Loucy (cell line): ENCODE data around the gene DRC7.
A peak's percentile ranks its signal among the peaks of the same experiment; 100 is the strongest.

ENCODE experiments used
- H2AFZ ChIP-seq: fragments of 200-600 bp; sonication (generic); 2 replicates; pipeline ENCODE4 v1.6.0; 2016; ENCODE audit warnings: antibody characterized with exemption, mild to moderate bottlenecking, low read length, moderate library complexity
- H3F3A ChIP-seq: fragments of 200-600 bp; 2 replicates; pipeline ENCODE4 v1.6.0; 2016; ENCODE audit warnings: antibody characterized with exemption, low read depth, mild to moderate bottlenecking
- H3K27me3 ChIP-seq: fragments of 200-600 bp; sonication (generic); 2 replicates; pipeline ENCODE4 v1.6.1; 2014; ENCODE audit warnings: low read length, mild to moderate bottlenecking; ENCODE audit not compliant: insufficient read depth, poor library complexity, severe bottlenecking
- H3K36me3 ChIP-seq: fragments of 200-600 bp; sonication (generic); 2 replicates; pipeline ENCODE4 v1.6.1; 2016; ENCODE audit warnings: low read length; ENCODE audit not compliant: insufficient read depth
- H3K4me1 ChIP-seq: fragments of 200-600 bp; sonication (generic); 2 replicates; pipeline ENCODE4 v1.5.1; 2014; ENCODE audit warnings: low read length, mild to moderate bottlenecking; ENCODE audit not compliant: insufficient read depth, poor library complexity, severe bottlenecking
- H3K4me2 ChIP-seq: fragments of 200-600 bp; sonication (generic); 2 replicates; pipeline ENCODE4 v1.6.0; 2014; ENCODE audit warnings: antibody characterized with exemption, low read length, low read depth, mild to moderate bottlenecking; ENCODE audit not compliant: poor library complexity, severe bottlenecking
- H3K4me3 ChIP-seq: fragments of 200-600 bp; sonication (generic); 2 replicates; pipeline ENCODE4 v1.5.1; 2014; ENCODE audit warnings: low read length, mild to moderate bottlenecking, mixed read lengths; ENCODE audit not compliant: poor library complexity, severe bottlenecking
- H3K79me2 ChIP-seq: fragments of 200-600 bp; sonication (generic); 2 replicates; pipeline ENCODE4 v1.6.1; 2014; ENCODE audit warnings: low read length; ENCODE audit not compliant: insufficient read depth
- H3K9ac ChIP-seq: fragments of 200-600 bp; sonication (generic); 2 replicates; pipeline ENCODE4 v1.6.0; 2014; ENCODE audit warnings: mild to moderate bottlenecking, low read depth, low read length, moderate library complexity; ENCODE audit not compliant: poor library complexity, severe bottlenecking
- H3K9me2 ChIP-seq: fragments of 200-600 bp; sonication (generic); replicated peaks from 2 replicates; pipeline ENCODE4 v1.6.1; 2016; ENCODE audit warnings: low read depth, low read length, mixed read lengths
- H3K9me3 ChIP-seq: fragments of 200-600 bp; sonication (generic); 2 replicates; pipeline ENCODE4 v1.6.1; 2014; ENCODE audit warnings: mild to moderate bottlenecking, antibody characterized with exemption, low read length, low read depth; ENCODE audit not compliant: insufficient read depth
- H4K20me1 ChIP-seq: fragments of 200-600 bp; sonication (generic); 2 replicates; pipeline ENCODE4 v1.6.0; 2014; ENCODE audit warnings: antibody characterized with exemption, low read length, mild to moderate bottlenecking; ENCODE audit not compliant: insufficient read depth, poor library complexity, severe bottlenecking
- EZH2phosphoT487 ChIP-seq: fragments of 200-600 bp; IDR thresholded peaks from 2 replicates; pipeline ENCODE4 v1.6.1; 2018; ENCODE audit warnings: antibody characterized with exemption, mild to moderate bottlenecking, moderate library complexity, borderline replicate concordance
- TF ChIP-seq, protein P1 (sequence below): fragments of 200-600 bp; sonication (generic); conservative IDR thresholded peaks from 2 replicates; pipeline ENCODE4 v1.5.1; 2014; ENCODE audit warnings: mild to moderate bottlenecking, antibody characterized with exemption, low read length

Gene DRC7

GRCh38 chr16:57672416-57672815 is 22.2 kb upstream of the DRC7 start:
- no peaks in the 10 kb centered on the region for H3F3A ChIP-seq
- TF ChIP-seq, protein P1, sequence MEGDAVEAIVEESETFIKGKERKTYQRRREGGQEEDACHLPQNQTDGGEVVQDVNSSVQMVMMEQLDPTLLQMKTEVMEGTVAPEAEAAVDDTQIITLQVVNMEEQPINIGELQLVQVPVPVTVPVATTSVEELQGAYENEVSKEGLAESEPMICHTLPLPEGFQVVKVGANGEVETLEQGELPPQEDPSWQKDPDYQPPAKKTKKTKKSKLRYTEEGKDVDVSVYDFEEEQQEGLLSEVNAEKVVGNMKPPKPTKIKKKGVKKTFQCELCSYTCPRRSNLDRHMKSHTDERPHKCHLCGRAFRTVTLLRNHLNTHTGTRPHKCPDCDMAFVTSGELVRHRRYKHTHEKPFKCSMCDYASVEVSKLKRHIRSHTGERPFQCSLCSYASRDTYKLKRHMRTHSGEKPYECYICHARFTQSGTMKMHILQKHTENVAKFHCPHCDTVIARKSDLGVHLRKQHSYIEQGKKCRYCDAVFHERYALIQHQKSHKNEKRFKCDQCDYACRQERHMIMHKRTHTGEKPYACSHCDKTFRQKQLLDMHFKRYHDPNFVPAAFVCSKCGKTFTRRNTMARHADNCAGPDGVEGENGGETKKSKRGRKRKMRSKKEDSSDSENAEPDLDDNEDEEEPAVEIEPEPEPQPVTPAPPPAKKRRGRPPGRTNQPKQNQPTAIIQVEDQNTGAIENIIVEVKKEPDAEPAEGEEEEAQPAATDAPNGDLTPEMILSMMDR, result no peak
- no peak for TF ChIP-seq EZH2phosphoT487
- H3K4me2 ChIP-seq, result no peak overlapping the region
- H3K4me3 ChIP-seq, result no peak overlapping the region
- no peaks in the 10 kb centered on the region for H3K36me3 ChIP-seq
- H4K20me1 ChIP-seq, result no peaks in the 10 kb centered on the region
- H2AFZ ChIP-seq, result no peak overlapping the region
- H3K27me3 ChIP-seq, result no peaks in the 10 kb centered on the region
- H3K9me3 ChIP-seq, result no peaks in the 10 kb centered on the region
- H3K9me2 ChIP-seq, result no peaks in the 10 kb centered on the region
- H3K9ac ChIP-seq, result no peak overlapping the region
- H3K79me2 ChIP-seq, result no peaks in the 10 kb centered on the region
- H3K4me1 ChIP-seq, result peaks cover 41% of the 10 kb centered on the region

GRCh38 chr16:57672824-57673223 is 21.8 kb upstream of the DRC7 start:
- TF ChIP-seq, protein P1, result no peak
- TF ChIP-seq EZH2phosphoT487, result no peak
- Histone ChIP-seq H4K20me1 (no peaks in the 10 kb centered on the region), H3K9ac (no peak overlapping the region), H3K9me3 (no peaks in the 10 kb centered on the region), H3K36me3 (no peaks in the 10 kb centered on the region), H2AFZ (no peak overlapping the region), H3K4me1 (peaks cover 37% of the 10 kb centered on the region), H3K27me3 (no peaks in the 10 kb centered on the region), H3K4me2 (no peak overlapping the region), H3K79me2 (no peaks in the 10 kb centered on the region), H3K4me3 (no peak overlapping the region), H3F3A (no peaks in the 10 kb centered on the region), H3K9me2 (no peaks in the 10 kb centered on the region)

DNA sequence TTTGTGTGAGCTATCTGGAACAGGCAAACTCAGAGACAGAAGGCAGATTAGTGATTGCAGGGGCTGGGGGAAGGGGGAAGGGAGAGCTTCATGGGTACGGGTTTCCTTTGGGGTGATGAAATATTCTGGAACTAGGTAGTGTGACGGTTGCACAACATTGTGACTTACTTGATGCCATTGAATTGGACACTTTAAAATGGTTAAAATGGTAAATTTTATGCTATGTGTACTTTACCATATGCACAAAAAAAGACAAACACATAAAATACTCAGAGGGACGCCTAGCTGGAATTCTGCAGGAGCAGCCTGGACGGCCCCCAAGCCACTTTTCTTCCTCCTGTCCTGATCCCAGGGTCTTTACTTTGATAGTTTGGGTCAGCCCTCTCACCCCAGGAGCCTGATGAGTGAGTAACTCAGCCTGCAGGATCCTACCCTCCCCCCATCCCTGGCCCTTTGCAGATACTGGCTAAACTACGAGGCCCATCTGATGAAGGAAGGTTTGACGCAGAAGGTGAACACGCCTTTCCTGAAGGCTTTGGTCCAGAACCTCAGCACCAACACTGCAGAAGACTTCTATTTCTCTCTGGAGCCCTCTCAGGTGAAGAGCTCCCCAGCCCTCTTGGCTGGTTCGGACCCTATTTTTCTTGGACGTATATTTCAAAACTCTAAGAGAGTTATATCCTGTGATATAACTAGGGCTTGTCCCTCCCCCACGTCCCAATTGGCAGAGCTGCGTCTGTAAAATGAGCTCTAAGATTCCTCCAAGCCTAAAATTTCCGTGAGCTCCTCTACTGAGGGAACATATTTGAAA is 18.7 kb upstream of the DRC7 start:
- Histone ChIP-seq H3K9me3 (no peaks in the 10 kb centered on the region), H2AFZ (no peak overlapping the region), H3K27me3 (no peaks in the 10 kb centered on the region), H4K20me1 (no peaks in the 10 kb centered on the region), H3K79me2 (no peaks in the 10 kb centered on the region), H3K4me2 (no peak overlapping the region), H3K9ac (peak overlapping the region; percentile 35), H3K36me3 (no peaks in the 10 kb centered on the region), H3K9me2 (no peaks in the 10 kb centered on the region), H3K4me3 (no peak overlapping the region), H3F3A (no peaks in the 10 kb centered on the region), H3K4me1 (peaks cover 23% of the 10 kb centered on the region)
- TF ChIP-seq EZH2phosphoT487, result no peak
- TF ChIP-seq, protein P1, result no peak
